ENCODE results near the gene NUP160. TPM values are rescaled to one million over a fixed set of nuclear protein-coding genes. Genes with fewer than 3 reads are reported as not detected.
"Not testable (repeated sequence)": the region's sequence is repeated elsewhere in the genome, so short reads cannot be mapped to it uniquely, and the experiment has no call there.

Gene NUP160
- total RNA-seq, 6 experiments from 2014 or later, result 9.5 to 14.3 (median 11.2) TPM

- intact Hi-C loops (cut with DNase I), result no loop called here
- Histone ChIP-seq H3K4me3 (no peak overlapping the region), H3K27me3 (no peaks in the 10 kb centered on the region), H3K9me3 (no peaks in the 10 kb centered on the region), H3K36me3 (peaks cover 4 to 58% (median 19%) of the 10 kb centered on the region in 4 donors), H3K4me1 (peaks cover 0 to 7% (median 3%) of the 10 kb centered on the region in 4 donors), H3K27ac (no peak overlapping the region)
- WGBS (ENCODE audit: insufficient coverage, low coverage, low lambda C conversion rate, missing lambda C conversion rate), result 60% methylated on average over 1 of the region's 4 CpGs
- ATAC-seq (no peak), DNase-seq (no peak)
- TF ChIP-seq CTCF (IDR thresholded peaks at IDR 0.05) (no peak), POLR2A (IDR thresholded peaks at IDR 0.05) (no peak)
Observed at GRCh38 chr11:47842749-47843148, 5.4 kb downstream of the NUP160 start.

GRCh38 chr11:47837929-47838328, 10.2 kb downstream of the NUP160 start:
- intact Hi-C loops (cut with DNase I), result no loop called here
- Histone ChIP-seq H3K4me3 (no peak overlapping the region), H3K9me3 (no peaks in the 10 kb centered on the region), H3K36me3 (peaks cover 6 to 83% (median 39%) of the 10 kb centered on the region in 4 donors), H3K27ac (no peak overlapping the region), H3K4me1 (no peaks in the 10 kb centered on the region), H3K27me3 (no peaks in the 10 kb centered on the region)
- ATAC-seq, result no peak
- DNase-seq, result no peak
- TF ChIP-seq POLR2A (IDR thresholded peaks at IDR 0.05) (no peak), CTCF (IDR thresholded peaks at IDR 0.05) (no peak)

- DNase-seq, result no peak
- 42% methylated on average over 6 of the region's 6 CpGs for WGBS (ENCODE audit: insufficient coverage, low coverage, low lambda C conversion rate, missing lambda C conversion rate)
- Histone ChIP-seq H3K9me3 (no peaks in the 10 kb centered on the region), H3K4me1 (no peaks in the 10 kb centered on the region), H3K27ac (no peak overlapping the region), H3K4me3 (no peak overlapping the region), H3K27me3 (no peaks in the 10 kb centered on the region), H3K36me3 (peaks cover 6 to 85% (median 43%) of the 10 kb centered on the region in 4 donors)
- no peak for TF ChIP-seq POLR2A (IDR thresholded peaks at IDR 0.05)
- no peak for TF ChIP-seq CTCF (IDR thresholded peaks at IDR 0.05)
- peak in 1 of 4 donors; percentile 44 for ATAC-seq
- intact Hi-C loops (cut with DNase I), result no loop called here
Observed at GRCh38 chr11:47837292-47837691, 10.9 kb downstream of the NUP160 start.

GRCh38 chr11:47830013-47830412, 18.1 kb downstream of the NUP160 start:
- H3K4me3 ChIP-seq; H3K27ac ChIP-seq; H3K9me3 ChIP-seq; intact Hi-C loops (cut with DNase I); DNase-seq; H3K4me1 ChIP-seq; H3K27me3 ChIP-seq; ATAC-seq: not testable (repeated sequence)
- WGBS (ENCODE audit: insufficient coverage, low coverage, low lambda C conversion rate, missing lambda C conversion rate), result 100% methylated on average over 1 of the region's 1 CpG
- H3K36me3 ChIP-seq, result peaks cover 0 to 31% (median 16%) of the 10 kb centered on the region in 4 donors

GRCh38 chr11:47828284-47828683, 19.9 kb downstream of the NUP160 start:
- Histone ChIP-seq H3K4me1 (no peaks in the 10 kb centered on the region), H3K27ac (no peak overlapping the region), H3K36me3 (peaks cover 0 to 14% (median 8%) of the 10 kb centered on the region in 4 donors), H3K4me3 (no peak overlapping the region), H3K27me3 (no peaks in the 10 kb centered on the region), H3K9me3 (no peaks in the 10 kb centered on the region)
- TF ChIP-seq CTCF (IDR thresholded peaks at IDR 0.05) (no peak), POLR2A (IDR thresholded peaks at IDR 0.05) (no peak)
- ATAC-seq, result no peak
- DNase-seq, result no peak
- WGBS (ENCODE audit: insufficient coverage, low coverage, low lambda C conversion rate, missing lambda C conversion rate), result 94% methylated on average over 1 of the region's 1 CpG
- intact Hi-C loops (cut with DNase I), result no loop called here

- H3K27ac ChIP-seq; intact Hi-C loops (cut with DNase I); H3K9me3 ChIP-seq; H3K4me1 ChIP-seq; ATAC-seq; H3K4me3 ChIP-seq; DNase-seq; H3K27me3 ChIP-seq: not testable (repeated sequence)
- peaks cover 0 to 23% (median 10%) of the 10 kb centered on the region in 4 donors for H3K36me3 ChIP-seq
- WGBS (ENCODE audit: insufficient coverage, low coverage, low lambda C conversion rate, missing lambda C conversion rate), result 95% methylated on average over 4 of the region's 6 CpGs
Observed at GRCh38 chr11:47822664-47823063, 25.5 kb downstream of the NUP160 start.

Measured in right lobe of liver (tissue), 6 donors.